NT2/D1 (cell line): Measurements from ENCODE around the gene CCL24.
A peak's percentile ranks its signal among the peaks of the same experiment; 100 is the strongest.
"Not testable (repeated sequence)": the region's sequence is repeated elsewhere in the genome, so short reads cannot be mapped to it uniquely, and the experiment has no call there.

Source experiments
- DNase-seq: peaks from one replicate; pipeline ENCODE4 v3.0.0-alpha.2; 2011; ENCODE audit warnings: low read depth, low spot score
- H3K27me3 ChIP-seq: 2 replicates; pipeline ENCODE4 v1.6.0; 2011; ENCODE audit warnings: mild to moderate bottlenecking; ENCODE audit not compliant: insufficient read length, insufficient read depth
- H3K36me3 ChIP-seq: 2 replicates; pipeline ENCODE4 v1.6.1; 2011; ENCODE audit warnings: mild to moderate bottlenecking, low read length, mixed read lengths; ENCODE audit not compliant: insufficient read depth, insufficient read length
- H3K4me1 ChIP-seq: 2 replicates; pipeline ENCODE4 v1.5.1; 2011; ENCODE audit not compliant: insufficient read depth, insufficient read length
- H3K4me3 ChIP-seq: 2 replicates; pipeline ENCODE4 v1.5.1; 2011; ENCODE audit warnings: low read depth; ENCODE audit not compliant: insufficient read length
- H3K9ac ChIP-seq: 2 replicates; pipeline ENCODE4 v1.6.0; 2011; ENCODE audit warnings: low read depth; ENCODE audit not compliant: insufficient read length
- H3K9me3 ChIP-seq: 2 replicates; pipeline ENCODE4 v1.5.1; 2011; ENCODE audit warnings: mild to moderate bottlenecking, low read length; ENCODE audit not compliant: insufficient read depth
- SUZ12 ChIP-seq: IDR thresholded peaks from 2 replicates; pipeline ENCODE4 v1.6.1; 2011; ENCODE audit not compliant: insufficient read length, insufficient read depth; ENCODE audit errors: extremely low read depth
- YY1 ChIP-seq: IDR thresholded peaks from 2 replicates; pipeline ENCODE4 v1.6.1; 2011; ENCODE audit not compliant: insufficient read length, insufficient read depth
- ZNF274 ChIP-seq: IDR thresholded peaks from 2 replicates; pipeline ENCODE4 v1.6.1; 2011; ENCODE audit warnings: mild to moderate bottlenecking, low read depth, low read length

CCL24 gene

DNA sequence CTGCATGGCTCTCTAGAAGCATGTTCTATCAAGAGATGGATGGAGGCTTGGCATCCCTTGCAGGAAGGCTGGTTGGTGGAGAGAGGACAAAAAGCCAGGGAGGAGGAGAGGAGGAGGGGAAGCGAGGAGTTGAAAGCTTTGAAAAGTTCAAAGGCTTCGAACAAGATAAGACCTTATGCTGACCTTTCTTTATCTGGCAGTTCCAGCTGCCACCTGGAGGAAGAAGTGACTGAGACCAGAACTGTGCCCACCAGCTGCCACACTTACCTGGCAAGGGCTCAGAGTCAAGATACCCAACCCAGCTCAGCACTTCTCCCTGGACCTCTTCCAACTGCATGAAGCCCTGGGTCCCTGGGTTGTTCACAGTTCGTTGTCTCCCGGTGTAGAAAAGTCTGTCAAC is 14.8 kb downstream of the CCL24 start:
- Histone ChIP-seq H3K36me3 (peaks cover 6% of the 10 kb centered on the region), H3K9me3 (no peaks in the 10 kb centered on the region), H3K9ac (no peak overlapping the region), H3K27me3 (no peaks in the 10 kb centered on the region), H3K4me3 (no peak overlapping the region), H3K4me1 (peaks cover 6% of the 10 kb centered on the region)
- TF ChIP-seq YY1 (no peak), SUZ12 (no peak), ZNF274 (no peak)
- no peak for DNase-seq

- no peak overlapping the region for H3K4me3 ChIP-seq
- no peak overlapping the region for H3K9ac ChIP-seq
- peaks cover 6% of the 10 kb centered on the region for H3K36me3 ChIP-seq
- H3K9me3 ChIP-seq: no peaks in the 10 kb centered on the region
- H3K27me3 ChIP-seq: no peaks in the 10 kb centered on the region
- no peak for TF ChIP-seq ZNF274
- TF ChIP-seq SUZ12: no peak
- no peak for TF ChIP-seq YY1
- H3K4me1 ChIP-seq: peaks cover 6% of the 10 kb centered on the region
- no peak for DNase-seq
Measured at GRCh38 chr7:75796420-75796819, 17.2 kb downstream of the CCL24 start.

DNA sequence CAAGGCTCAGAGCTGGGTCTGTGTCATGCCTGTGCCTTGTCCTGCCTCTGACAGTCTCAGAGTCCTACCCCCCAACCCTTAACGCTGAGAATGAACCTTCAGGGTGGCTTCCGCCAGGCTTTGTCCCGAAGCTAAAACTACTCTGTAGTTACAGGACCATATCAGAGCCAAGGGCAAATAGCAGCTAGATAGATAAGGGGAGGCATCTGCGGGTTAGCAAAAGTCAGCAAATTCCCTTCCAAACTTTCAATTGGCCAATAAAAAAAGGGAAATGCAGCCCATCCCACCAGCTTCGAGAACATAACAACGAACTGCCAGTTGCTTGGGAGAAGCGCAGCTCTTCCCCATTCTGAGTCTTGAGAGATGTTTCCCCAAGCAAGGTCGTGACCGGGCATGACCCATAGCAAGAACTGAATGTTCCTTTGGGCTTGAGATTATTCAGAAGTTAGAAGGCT is 17.7 kb downstream of the CCL24 start:
- no peak overlapping the region for H3K9ac ChIP-seq
- DNase-seq: no peak

GRCh38 chr7:75793676-75794075 is 19.9 kb downstream of the CCL24 start:
- Histone ChIP-seq H3K4me1 (peaks cover 5% of the 10 kb centered on the region), H3K36me3 (no peaks in the 10 kb centered on the region), H3K9me3 (no peaks in the 10 kb centered on the region), H3K9ac (no peak overlapping the region), H3K27me3 (no peaks in the 10 kb centered on the region), H3K4me3 (no peak overlapping the region)
- no peak for DNase-seq
- no peak for TF ChIP-seq SUZ12
- no peak for TF ChIP-seq ZNF274
- no peak for TF ChIP-seq YY1

More for the DNA sequence above, 17.7 kb downstream of the CCL24 start:
- TF ChIP-seq YY1: no peak
- TF ChIP-seq ZNF274: no peak
- TF ChIP-seq SUZ12: no peak
- no peaks in the 10 kb centered on the region for H3K27me3 ChIP-seq
- H3K4me3 ChIP-seq: no peak overlapping the region
- H3K9me3 ChIP-seq: no peaks in the 10 kb centered on the region
- peaks cover 6% of the 10 kb centered on the region for H3K4me1 ChIP-seq
- peaks cover 6% of the 10 kb centered on the region for H3K36me3 ChIP-seq

GRCh38 chr7:75792567-75792966 is 21.0 kb downstream of the CCL24 start:
- not testable (repeated sequence) for H3K9me3 ChIP-seq, H3K4me3 ChIP-seq, H3K27me3 ChIP-seq, H3K36me3 ChIP-seq, H3K4me1 ChIP-seq, H3K9ac ChIP-seq, DNase-seq

GRCh38 chr7:75789361-75789924 is 24.2 kb downstream of the CCL24 start:
- no peaks in the 10 kb centered on the region for H3K27me3 ChIP-seq
- no peak overlapping the region for H3K9ac ChIP-seq
- H3K4me3 ChIP-seq: no peak overlapping the region
- H3K9me3 ChIP-seq: no peaks in the 10 kb centered on the region
- H3K36me3 ChIP-seq: no peaks in the 10 kb centered on the region
- H3K4me1 ChIP-seq: peaks cover 2% of the 10 kb centered on the region
- TF ChIP-seq ZNF274 (no peak), SUZ12 (no peak), YY1 (no peak)
- DNase-seq: no peak

- DNase-seq, H3K9me3 ChIP-seq, H3K27me3 ChIP-seq, H3K36me3 ChIP-seq, H3K4me3 ChIP-seq, H3K4me1 ChIP-seq: not testable (repeated sequence)
- H3K9ac ChIP-seq: peak overlapping the region; percentile 21
Measured at GRCh38 chr7:75788154-75788847, 25.3 kb downstream of the CCL24 start.

DNA sequence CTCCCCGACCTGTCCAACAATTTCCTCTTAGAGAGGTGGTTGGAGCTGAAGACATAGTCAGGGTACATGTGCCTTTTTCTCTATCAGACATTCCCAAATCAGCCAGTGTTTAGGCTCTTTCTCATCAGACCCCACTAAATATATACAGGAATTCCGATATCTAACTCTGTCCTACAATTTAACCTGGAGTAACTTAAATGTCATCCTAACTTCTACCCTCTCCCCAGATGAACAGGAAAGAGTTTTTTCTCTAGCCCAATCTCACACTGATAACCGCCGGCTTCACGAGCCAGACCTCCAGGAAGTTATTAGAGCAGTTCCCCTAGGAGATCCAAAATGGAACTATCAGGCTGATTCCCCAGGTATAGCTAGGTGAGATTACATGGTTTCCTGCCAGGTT is 30.5 kb downstream of the CCL24 start:
- H3K36me3 ChIP-seq, H3K4me1 ChIP-seq, H3K27me3 ChIP-seq, H3K4me3 ChIP-seq, H3K9ac ChIP-seq, DNase-seq: not testable (repeated sequence)
- H3K9me3 ChIP-seq: peaks cover 16% of the 10 kb centered on the region; the same call in 1 of the 2 replicates

DNA sequence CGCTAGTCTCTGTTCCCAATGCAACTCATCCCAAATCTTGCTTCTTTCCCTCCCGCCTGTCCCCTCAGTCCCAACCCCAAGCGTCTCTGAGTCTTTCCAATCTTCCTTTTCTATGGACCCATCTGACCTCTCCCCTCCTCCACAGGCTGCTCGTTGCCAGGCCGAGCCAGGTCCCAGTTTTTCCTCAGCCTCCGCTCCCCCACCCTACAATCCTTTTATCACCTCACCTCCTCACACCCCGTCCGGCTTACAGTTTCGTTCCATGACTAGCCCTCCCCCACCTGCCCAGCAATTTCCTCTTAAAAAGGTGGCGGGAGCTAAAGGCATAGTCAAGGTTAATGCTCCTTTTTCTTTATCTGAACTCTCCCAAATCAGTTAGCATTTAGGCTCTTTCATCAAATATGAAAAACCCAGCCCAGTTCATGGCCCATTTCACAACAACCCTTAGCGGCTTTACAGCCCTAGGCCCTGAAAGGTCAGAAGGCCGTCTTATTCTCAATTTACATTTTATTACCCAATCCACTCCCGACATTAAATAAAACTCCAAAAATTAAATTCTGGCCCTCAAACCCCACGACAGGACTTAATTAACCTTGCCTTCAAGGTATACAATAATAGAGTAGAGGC is 32.8 kb downstream of the CCL24 start:
- H3K9ac ChIP-seq, H3K4me3 ChIP-seq: not testable (repeated sequence)

GRCh38 chr7:75779516-75779915 is 34.1 kb downstream of the CCL24 start:
- not testable (repeated sequence) for H3K4me3 ChIP-seq, H3K27me3 ChIP-seq, H3K4me1 ChIP-seq, H3K36me3 ChIP-seq, DNase-seq
- peaks cover 16% of the 10 kb centered on the region; the same call in 1 of the 2 replicates for H3K9me3 ChIP-seq
- peak overlapping the region; percentile 56 for H3K9ac ChIP-seq

More for the DNA sequence above, 32.8 kb downstream of the CCL24 start:
- H3K27me3 ChIP-seq, DNase-seq, H3K36me3 ChIP-seq, H3K4me1 ChIP-seq: not testable (repeated sequence)
- peaks cover 16% of the 10 kb centered on the region; the same call in 1 of the 2 replicates for H3K9me3 ChIP-seq
